Activated B cell treated with CpG ODN at 0.5 μM for 24 hours (primary cell): Measurements from ENCODE around the gene WDR37. TPM values are rescaled to one million over a fixed set of nuclear protein-coding genes. Genes with fewer than 3 reads are reported as not detected.

Experiments
- ATAC-seq: fragments of 200-7000 bp; cut with Tn5 transposase; one replicate; pipeline ENCODE4 v1.10.0; 2021; ENCODE audit warnings: low read depth, mild to moderate bottlenecking, moderate library complexity
- CTCF ChIA-PET: fragments of 350-600 bp; sonication (Branson Sonifier 250); formaldehyde crosslinking; loops from one replicate; lab custom pipeline; 2021; ENCODE audit warnings: antibody characterized with exemption; lab: Charles Lee
- POLR2A ChIA-PET: fragments of 350-600 bp; sonication (Branson Sonifier 250); formaldehyde crosslinking; loops from one replicate; lab custom pipeline; 2021; ENCODE audit warnings: antibody characterized with exemption; lab: Charles Lee
- DNase-seq: peaks from one replicate; pipeline ENCODE4 v3.0.0; 2022
- H3K27ac Mint-ChIP-seq: one replicate; pipeline ENCODE4 v1.8.0; 2020; ENCODE audit warnings: mixed read lengths
- H3K27me3 Mint-ChIP-seq: one replicate; pipeline ENCODE4 v1.8.0; 2021; ENCODE audit warnings: mixed read lengths
- H3K36me3 Mint-ChIP-seq: one replicate; pipeline ENCODE4 v1.8.0; 2021; ENCODE audit warnings: low read depth, mixed read lengths
- H3K4me1 Mint-ChIP-seq: one replicate; pipeline ENCODE4 v1.8.0; 2021; ENCODE audit warnings: mixed read lengths
- H3K4me3 Mint-ChIP-seq: one replicate; pipeline ENCODE4 v1.8.0; 2020; ENCODE audit warnings: mild to moderate bottlenecking, mixed read lengths
- H3K9me3 Mint-ChIP-seq: one replicate; pipeline ENCODE4 v1.8.0; 2020; ENCODE audit warnings: mixed read lengths
- intact Hi-C: fragments of 100-400 bp; cut with micrococcal nuclease; formaldehyde crosslinking; loops from one replicate; pipeline ENCODE4 v1.15.1; 2024
- total RNA-seq: library from RNA; stranded (reverse); gene quantifications from 2 replicates; pipeline ENCODE4 v1.2.3, GENCODE V29; 2022
- TF ChIP-seq, protein P1 (sequence below): fragments of 200-600 bp; IDR thresholded peaks from one replicate; pipeline ENCODE4 v1.8.0; 2022; ENCODE audit warnings: antibody characterized with exemption, mild to moderate bottlenecking

The WDR37 gene
- total RNA-seq, 1 donor from 2014 or later: 20.0 TPM

DNA sequence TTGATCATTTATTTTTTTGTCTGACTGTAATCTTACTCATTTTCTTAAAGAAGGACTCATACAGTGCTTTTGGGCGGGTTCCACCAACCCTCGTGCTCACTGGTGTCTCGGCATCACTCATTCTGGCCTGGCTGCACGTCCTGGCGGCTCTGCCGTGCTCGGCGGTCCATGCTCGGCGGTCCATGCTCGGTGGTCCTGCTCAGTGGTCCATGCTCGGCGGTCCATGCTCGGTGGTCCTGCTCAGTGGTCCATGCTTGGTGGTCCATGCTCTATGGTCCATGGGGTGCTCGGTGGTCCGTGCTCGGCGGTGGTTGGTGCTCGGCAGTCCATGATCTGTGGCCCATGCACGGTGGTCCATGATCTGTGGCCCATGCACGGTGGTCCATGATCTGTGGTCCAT is 72.5 kb downstream of the WDR37 start:
- Mint-ChIP-seq H3K4me3 (no peak overlapping the region), H3K9me3 (no peaks in the 10 kb centered on the region), H3K27me3 (no peaks in the 10 kb centered on the region), H3K4me1 (no peaks in the 10 kb centered on the region), H3K27ac (no peak overlapping the region), H3K36me3 (peaks cover 85% of the 10 kb centered on the region)
- DNase-seq (no peak), ATAC-seq (no peak)
- CTCF ChIA-PET: no interaction called here
- intact Hi-C loops: no loop called here
- POLR2A ChIA-PET: no interaction called here
- TF ChIP-seq, protein P1, sequence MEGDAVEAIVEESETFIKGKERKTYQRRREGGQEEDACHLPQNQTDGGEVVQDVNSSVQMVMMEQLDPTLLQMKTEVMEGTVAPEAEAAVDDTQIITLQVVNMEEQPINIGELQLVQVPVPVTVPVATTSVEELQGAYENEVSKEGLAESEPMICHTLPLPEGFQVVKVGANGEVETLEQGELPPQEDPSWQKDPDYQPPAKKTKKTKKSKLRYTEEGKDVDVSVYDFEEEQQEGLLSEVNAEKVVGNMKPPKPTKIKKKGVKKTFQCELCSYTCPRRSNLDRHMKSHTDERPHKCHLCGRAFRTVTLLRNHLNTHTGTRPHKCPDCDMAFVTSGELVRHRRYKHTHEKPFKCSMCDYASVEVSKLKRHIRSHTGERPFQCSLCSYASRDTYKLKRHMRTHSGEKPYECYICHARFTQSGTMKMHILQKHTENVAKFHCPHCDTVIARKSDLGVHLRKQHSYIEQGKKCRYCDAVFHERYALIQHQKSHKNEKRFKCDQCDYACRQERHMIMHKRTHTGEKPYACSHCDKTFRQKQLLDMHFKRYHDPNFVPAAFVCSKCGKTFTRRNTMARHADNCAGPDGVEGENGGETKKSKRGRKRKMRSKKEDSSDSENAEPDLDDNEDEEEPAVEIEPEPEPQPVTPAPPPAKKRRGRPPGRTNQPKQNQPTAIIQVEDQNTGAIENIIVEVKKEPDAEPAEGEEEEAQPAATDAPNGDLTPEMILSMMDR: no peak

DNA sequence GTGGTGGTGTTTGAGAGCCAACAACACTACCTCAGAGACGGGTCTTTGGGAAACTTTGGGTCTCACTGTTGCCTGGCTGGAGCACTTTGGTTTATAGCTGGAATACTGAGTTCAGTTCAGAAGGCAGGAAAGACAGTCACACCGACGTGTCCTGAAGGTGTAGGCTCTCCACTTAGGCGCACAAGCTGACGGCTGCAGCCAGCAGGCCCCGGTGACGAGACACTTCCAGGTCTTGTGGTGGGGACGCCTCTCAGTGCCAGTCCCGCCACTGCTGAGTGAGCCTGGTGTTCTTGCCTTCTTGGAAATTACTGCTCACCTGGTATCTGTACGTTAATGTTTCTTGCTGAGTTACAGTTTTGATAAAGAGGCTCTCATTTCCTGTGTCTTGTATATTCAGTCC is 74.0 kb downstream of the WDR37 start:
- POLR2A ChIA-PET: no interaction called here
- ATAC-seq (no peak), DNase-seq (no peak)
- no peak overlapping the region for H3K27ac Mint-ChIP-seq
- no peaks in the 10 kb centered on the region for H3K27me3 Mint-ChIP-seq
- no peaks in the 10 kb centered on the region for H3K4me1 Mint-ChIP-seq
- intact Hi-C loops: no loop called here
- CTCF ChIA-PET: no interaction called here
- H3K9me3 Mint-ChIP-seq: no peaks in the 10 kb centered on the region
- TF ChIP-seq, protein P1: no peak
- no peak overlapping the region for H3K4me3 Mint-ChIP-seq
- peaks cover 70% of the 10 kb centered on the region for H3K36me3 Mint-ChIP-seq

DNA sequence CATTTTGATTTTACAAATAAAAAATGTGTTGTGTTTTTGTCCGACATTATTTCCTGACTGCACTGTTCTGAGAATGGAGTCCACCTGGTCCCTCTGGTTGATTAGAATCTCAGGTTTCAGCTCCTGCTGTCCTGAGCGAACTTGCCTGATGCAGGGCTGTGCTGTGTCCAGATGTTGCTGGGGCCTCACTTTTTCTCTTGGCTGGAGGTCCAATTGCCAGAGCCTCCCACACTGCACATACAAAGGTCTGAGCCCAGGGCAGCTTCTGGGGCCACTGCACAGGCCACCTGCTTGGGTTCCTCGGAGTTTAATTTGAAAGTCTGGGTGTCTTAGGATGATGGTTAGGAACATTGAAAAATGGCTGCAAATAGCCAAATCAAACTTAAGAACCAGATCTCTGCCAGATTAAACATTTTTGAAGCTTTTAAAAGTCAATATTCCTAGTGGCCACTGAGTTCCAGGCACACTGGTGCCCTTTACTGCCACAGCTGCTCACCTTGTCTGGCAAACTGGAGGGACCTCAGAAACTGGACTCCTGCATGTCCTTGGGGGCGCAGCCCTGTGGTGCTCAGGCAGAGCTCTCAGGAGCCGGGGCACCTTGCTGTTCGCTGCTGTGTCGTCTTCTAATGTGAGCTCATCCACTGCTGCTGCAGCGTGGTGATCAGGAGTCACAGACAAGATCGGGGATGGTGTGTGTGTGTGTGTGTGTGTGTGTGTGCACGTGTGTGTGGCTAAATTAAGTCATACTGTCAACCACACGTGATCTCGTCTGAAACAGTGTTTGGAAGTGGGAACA is 75.0 kb downstream of the WDR37 start:
- ChIA-PET CTCF (no interaction called here), POLR2A (no interaction called here)
- Mint-ChIP-seq H3K27me3 (no peaks in the 10 kb centered on the region), H3K9me3 (no peaks in the 10 kb centered on the region), H3K4me3 (no peak overlapping the region), H3K27ac (no peak overlapping the region), H3K4me1 (no peaks in the 10 kb centered on the region), H3K36me3 (peaks cover 62% of the 10 kb centered on the region)
- DNase-seq (no peak), ATAC-seq (no peak)
- intact Hi-C loops: no loop called here
- TF ChIP-seq, protein P1: no peak

DNA sequence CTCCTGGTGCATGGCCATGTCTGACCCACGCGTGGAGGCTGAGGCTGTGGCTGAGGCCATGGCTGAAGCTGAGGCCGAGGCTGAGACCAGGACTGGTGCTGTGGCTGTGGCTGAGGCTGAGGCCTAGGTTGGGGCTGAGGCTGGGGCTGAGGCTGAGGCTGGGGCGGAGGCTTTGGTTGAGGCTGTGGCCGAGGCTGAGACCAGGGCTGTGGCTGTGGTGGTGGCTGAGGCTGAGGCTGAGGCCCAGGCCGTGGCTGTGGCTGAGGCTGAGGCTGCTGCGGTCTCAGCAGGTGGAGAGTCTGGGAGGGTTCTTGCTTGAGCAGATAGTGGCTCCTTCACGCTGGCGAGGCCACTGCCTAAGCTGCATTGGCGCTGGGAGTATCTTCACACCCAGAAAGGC is 76.4 kb downstream of the WDR37 start:
- Mint-ChIP-seq H3K4me1 (no peaks in the 10 kb centered on the region), H3K36me3 (peaks cover 49% of the 10 kb centered on the region), H3K9me3 (peaks cover 3% of the 10 kb centered on the region), H3K27me3 (peaks cover 2% of the 10 kb centered on the region), H3K27ac (no peak overlapping the region), H3K4me3 (no peak overlapping the region)
- ATAC-seq (no peak), DNase-seq (no peak)
- intact Hi-C loops: no loop called here
- TF ChIP-seq, protein P1: no peak
- ChIA-PET POLR2A (no interaction called here), CTCF (no interaction called here)

DNA sequence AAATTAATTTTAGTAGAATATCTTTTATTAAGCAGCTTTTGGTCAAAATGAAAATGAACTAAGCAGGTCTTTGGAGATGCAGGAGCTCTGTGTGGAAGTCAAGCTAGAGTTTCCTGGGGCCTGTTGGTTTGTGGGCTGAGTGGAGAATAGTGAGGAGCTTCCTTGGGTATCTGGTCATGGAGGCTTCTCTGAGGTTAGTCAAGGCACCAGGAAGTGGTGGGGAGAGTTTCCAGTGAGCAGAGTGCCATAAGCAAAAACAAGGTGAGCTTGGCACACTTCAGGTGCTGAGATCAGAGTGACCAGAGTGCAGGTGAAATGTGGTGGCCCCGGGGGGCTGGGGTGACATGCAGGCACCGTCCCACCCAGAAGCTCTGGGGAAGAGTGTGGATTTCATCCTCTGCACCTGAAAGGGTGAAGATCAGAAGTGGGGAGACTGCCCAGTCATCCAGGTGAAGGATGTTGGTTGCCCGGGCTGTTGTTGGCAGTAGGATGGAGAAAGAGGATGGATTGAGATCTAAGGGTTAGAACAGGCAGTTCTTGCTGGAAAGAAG is 77.4 kb downstream of the WDR37 start:
- H3K27me3 Mint-ChIP-seq: peaks cover 2% of the 10 kb centered on the region
- intact Hi-C loops: no loop called here
- H3K36me3 Mint-ChIP-seq: peaks cover 41% of the 10 kb centered on the region
- no peak overlapping the region for H3K27ac Mint-ChIP-seq
- H3K4me3 Mint-ChIP-seq: no peak overlapping the region
- TF ChIP-seq, protein P1: no peak
- ATAC-seq (no peak), DNase-seq (no peak)
- ChIA-PET CTCF (no interaction called here), POLR2A (no interaction called here)
- H3K4me1 Mint-ChIP-seq: no peaks in the 10 kb centered on the region
- H3K9me3 Mint-ChIP-seq: peaks cover 8% of the 10 kb centered on the region
